Measurements from ENCODE around the gene SBF1. TPM values are rescaled to one million over a fixed set of nuclear protein-coding genes. Genes with fewer than 3 reads are reported as not detected.

The SBF1 gene
- total and polyA plus RNA-seq, 4 donors = 8.3 to 37.6 (median 16.4) TPM

- no peak for DNase-seq (ENCODE audit: low spot score)
- 71% methylated on average over 6 of the region's 6 CpGs for WGBS
- Histone ChIP-seq H3K9me3 (ENCODE audit: control insufficient read depth in 4 of 4, low read length in 3 of 4) (no peaks in the 10 kb centered on the region), H3K4me1 (ENCODE audit: control insufficient read depth in 4 of 4, insufficient read depth in 4 of 4, low read length in 3 of 4) (peaks cover 2 to 15% (median 13%) of the 10 kb centered on the region in 4 donors), H3K27ac (ENCODE audit: low read depth in 1 of 2, low read length in 2 of 2) (no peak overlapping the region), H3K27me3 (ENCODE audit: control insufficient read depth in 4 of 4, insufficient read depth in 4 of 4, low read length in 3 of 4) (no peaks in the 10 kb centered on the region), H3K36me3 (ENCODE audit: control insufficient read depth in 4 of 4, insufficient read depth in 3 of 4, low read depth in 1 of 4, low read length in 3 of 4) (no peaks in the 10 kb centered on the region), H3K9ac (ENCODE audit: low read depth in 1 of 2, low read length in 2 of 2) (no peak overlapping the region), H3K4me3 (ENCODE audit: low read depth in 1 of 3, low read length in 3 of 3) (no peak overlapping the region)
- TF ChIP-seq SP1 (IDR thresholded peaks at IDR 0.05) = no peak
- TF ChIP-seq ZBTB33 (IDR thresholded peaks at IDR 0.05) = no peak
- no peak for TF ChIP-seq RAD21 (IDR thresholded peaks at IDR 0.05)
- no peak for TF ChIP-seq GABPA (IDR thresholded peaks at IDR 0.05 in 1 of 2, conservative IDR thresholded peaks at IDR 0.05 in 1 of 2)
- no peak for TF ChIP-seq HNF4G (IDR thresholded peaks at IDR 0.05)
- no peak for TF ChIP-seq TAF1 (conservative IDR thresholded peaks at IDR 0.05)
- no peak for TF ChIP-seq HNF4A (conservative IDR thresholded peaks at IDR 0.05)
These were observed 22.3 kb upstream of the SBF1 start for GRCh38 chr22:50497093-50497492.

- WGBS = 70% methylated on average over 27 of the region's 27 CpGs
- no peaks in the 10 kb centered on the region for H3K9me3 ChIP-seq (ENCODE audit: control insufficient read depth in 4 of 4, low read length in 3 of 4)
- TF ChIP-seq JUND (IDR thresholded peaks at IDR 0.05) (no peak), ZBTB33 (IDR thresholded peaks at IDR 0.05) (no peak), HNF4G (IDR thresholded peaks at IDR 0.05) (no peak), GABPA (IDR thresholded peaks at IDR 0.05 in 1 of 2, conservative IDR thresholded peaks at IDR 0.05 in 1 of 2) (no peak), CTCF (IDR thresholded peaks at IDR 0.05; ENCODE audit: low read depth, low read length, missing input control) (no peak), SP1 (IDR thresholded peaks at IDR 0.05) (no peak), RXRA (IDR thresholded peaks at IDR 0.05) (no peak), HNF4A (conservative IDR thresholded peaks at IDR 0.05) (no peak)
- TF ChIP-seq, protein P1, sequence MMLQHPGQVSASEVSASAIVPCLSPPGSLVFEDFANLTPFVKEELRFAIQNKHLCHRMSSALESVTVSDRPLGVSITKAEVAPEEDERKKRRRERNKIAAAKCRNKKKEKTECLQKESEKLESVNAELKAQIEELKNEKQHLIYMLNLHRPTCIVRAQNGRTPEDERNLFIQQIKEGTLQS (IDR thresholded peaks at IDR 0.05) = no peak
- TF ChIP-seq, protein P2, sequence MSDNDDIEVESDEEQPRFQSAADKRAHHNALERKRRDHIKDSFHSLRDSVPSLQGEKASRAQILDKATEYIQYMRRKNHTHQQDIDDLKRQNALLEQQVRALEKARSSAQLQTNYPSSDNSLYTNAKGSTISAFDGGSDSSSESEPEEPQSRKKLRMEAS (IDR thresholded peaks at IDR 0.05) = no peak
- DNase-seq (ENCODE audit: low spot score) = no peak
- no peaks in the 10 kb centered on the region for H3K27me3 ChIP-seq (ENCODE audit: control insufficient read depth in 4 of 4, insufficient read depth in 4 of 4, low read length in 3 of 4)
- H3K4me1 ChIP-seq (ENCODE audit: control insufficient read depth in 4 of 4, insufficient read depth in 4 of 4, low read length in 3 of 4) = peaks cover 0 to 3% (median under 1%) of the 10 kb centered on the region in 4 donors
- H3K4me3 ChIP-seq (ENCODE audit: low read depth in 1 of 3, low read length in 3 of 3) = no peak overlapping the region
- no peaks in the 10 kb centered on the region for H3K36me3 ChIP-seq (ENCODE audit: control insufficient read depth in 4 of 4, insufficient read depth in 3 of 4, low read depth in 1 of 4, low read length in 3 of 4)
- H3K27ac ChIP-seq (ENCODE audit: low read depth in 1 of 2, low read length in 2 of 2) = no peak overlapping the region
- H3K9ac ChIP-seq (ENCODE audit: low read depth in 1 of 2, low read length in 2 of 2) = no peak overlapping the region
These were observed 15.9 kb upstream of the SBF1 start for GRCh38 chr22:50490531-50491308.
